ENCODE measurements around the gene HMX1.

Gene HMX1

DNA sequence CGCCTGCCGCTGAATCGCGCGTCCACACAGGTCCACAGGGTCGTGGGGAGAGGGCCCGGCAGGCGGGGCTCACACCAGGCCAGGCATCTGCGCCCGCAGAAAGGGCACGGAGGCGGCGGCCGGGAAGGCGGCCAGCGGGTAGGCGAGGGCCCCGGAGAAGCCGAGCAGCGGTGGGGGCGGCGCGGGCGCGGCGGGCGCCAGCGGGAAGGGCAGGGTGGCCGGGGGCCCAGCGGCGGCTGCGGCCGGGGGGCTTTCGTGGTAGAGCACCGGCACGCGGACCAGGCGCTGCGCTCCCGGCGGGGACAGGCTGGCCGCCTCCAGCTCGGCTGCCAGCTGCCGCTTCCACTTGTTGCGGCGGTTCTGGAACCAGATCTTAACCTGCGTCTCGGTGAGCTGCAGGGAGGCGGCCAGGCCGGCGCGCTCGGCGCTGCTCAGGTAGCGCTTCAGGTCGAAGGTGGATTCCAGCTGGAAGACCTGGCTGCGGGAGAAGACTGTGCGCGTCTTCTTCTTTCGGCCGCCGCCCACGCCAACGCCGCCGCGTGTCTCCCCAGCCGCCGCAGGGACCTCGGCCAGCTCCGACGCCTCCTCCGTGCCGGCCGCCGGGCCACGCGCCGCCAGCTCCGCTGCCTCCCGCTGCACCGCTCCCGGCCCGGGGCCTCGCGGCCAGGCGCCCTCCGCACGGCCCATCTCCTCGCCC, 3.9 kb downstream of the HMX1 start:
- no peak for DNase-seq

DNA sequence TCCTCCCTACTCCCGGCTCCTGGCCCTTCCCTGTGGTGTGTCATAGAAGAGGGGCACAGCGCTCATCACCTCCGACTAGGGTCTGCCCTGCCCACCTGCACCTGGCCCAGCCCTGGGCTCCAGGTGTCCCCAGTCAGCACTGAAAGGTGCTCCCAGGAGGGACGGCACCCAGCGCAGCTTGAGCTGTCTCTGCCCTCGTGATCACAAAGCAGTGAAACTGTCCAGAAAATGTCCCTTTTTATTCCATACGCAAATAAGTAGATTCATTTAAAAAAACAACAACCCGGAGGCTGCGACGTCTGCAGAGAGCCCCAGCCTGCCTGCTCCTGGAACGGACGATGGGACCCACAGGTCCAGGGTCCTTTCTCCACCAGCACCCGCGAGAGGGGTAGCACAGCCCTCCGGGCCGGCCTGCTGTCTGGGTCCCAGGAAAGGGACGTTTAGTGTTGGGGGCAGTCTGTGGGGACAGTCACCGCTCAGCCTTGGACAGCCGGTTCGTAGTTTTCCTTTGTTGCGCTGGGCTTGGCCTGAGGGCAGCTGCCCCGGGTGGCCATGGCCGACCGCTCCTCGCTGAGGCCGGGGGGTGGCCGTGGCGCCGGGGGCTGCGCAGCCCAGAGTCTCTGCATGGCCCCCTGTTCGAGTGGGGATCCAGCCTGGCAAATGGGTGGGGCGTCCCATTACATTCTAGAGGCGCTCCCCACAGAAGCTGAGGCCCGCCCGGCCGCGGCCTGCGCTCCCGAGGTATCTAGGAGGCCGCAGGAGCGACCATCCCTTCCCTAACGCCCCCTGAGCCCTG, 4.6 kb downstream of the HMX1 start:
- no peak for DNase-seq

GRCh38 chr4:8866421-8866820, 5.2 kb downstream of the HMX1 start:
- DNase-seq = no peak

DNA sequence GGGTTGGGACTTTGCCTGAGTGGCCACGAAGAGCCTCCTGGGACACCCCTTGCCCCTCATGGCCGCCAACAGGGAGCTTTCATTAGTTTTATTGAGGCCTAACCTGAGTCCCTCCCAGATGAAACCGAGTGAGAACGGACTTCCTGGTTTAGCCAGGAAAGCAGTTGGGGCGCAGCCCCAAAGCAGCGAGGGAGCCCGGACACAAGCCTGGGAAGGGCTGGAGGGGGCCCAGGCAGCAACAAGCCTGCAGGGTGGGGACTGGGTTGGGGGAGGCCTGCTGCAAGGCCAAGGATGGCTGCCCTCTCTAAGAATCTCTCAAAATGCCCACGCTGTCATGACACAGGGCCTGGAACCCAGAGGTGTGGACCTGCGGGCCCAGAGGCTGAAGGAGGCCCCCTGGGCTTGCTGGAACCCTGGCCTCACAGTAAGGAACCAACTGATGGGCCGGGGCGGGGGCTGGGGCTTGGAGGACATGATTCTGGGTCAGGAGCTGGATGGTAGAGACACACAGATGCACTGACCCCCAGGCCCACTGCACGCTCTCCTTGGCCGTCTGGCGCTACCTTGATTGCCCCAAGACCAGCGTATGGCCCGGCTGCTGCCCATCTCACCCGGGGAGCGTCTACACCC, 5.8 kb downstream of the HMX1 start:
- no peak for DNase-seq

DNA sequence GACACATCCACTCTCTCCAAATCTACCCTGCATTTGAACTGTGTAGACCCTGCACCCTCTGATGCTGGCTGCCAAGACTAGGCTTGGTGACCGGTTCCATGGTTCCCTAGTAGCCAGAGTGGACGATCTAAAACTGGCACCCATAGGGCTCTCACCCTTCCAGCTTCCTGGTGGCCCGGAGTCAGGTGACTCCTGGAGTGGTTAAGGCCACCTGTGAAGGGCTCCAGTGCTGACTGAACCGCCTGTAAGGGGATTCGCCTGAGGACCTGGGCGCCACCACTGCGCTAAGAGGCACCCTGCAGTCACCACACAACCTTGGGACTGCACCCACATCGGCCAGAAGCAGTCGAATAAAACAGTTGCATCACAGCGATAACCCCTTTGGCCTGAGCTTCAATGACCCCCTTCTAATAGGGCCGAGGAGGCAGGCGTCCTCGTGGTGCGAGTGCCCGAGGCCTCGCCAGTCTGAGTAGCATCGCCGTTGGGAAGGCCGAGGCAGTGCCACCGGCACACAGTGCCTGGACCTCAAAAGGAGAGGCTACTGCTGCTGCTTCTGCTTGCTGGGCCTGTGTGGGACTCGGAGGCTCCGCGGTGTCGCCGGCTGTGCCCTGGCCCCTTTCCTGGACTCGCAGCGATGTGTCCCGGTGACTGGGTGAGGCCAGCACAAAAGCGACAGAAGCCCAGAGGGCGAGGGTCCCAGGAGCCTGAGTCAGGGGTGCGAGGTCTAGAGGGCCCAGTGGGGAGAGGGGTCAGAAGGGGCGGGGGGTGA, 6.5 kb downstream of the HMX1 start:
- DNase-seq = no peak

DNA sequence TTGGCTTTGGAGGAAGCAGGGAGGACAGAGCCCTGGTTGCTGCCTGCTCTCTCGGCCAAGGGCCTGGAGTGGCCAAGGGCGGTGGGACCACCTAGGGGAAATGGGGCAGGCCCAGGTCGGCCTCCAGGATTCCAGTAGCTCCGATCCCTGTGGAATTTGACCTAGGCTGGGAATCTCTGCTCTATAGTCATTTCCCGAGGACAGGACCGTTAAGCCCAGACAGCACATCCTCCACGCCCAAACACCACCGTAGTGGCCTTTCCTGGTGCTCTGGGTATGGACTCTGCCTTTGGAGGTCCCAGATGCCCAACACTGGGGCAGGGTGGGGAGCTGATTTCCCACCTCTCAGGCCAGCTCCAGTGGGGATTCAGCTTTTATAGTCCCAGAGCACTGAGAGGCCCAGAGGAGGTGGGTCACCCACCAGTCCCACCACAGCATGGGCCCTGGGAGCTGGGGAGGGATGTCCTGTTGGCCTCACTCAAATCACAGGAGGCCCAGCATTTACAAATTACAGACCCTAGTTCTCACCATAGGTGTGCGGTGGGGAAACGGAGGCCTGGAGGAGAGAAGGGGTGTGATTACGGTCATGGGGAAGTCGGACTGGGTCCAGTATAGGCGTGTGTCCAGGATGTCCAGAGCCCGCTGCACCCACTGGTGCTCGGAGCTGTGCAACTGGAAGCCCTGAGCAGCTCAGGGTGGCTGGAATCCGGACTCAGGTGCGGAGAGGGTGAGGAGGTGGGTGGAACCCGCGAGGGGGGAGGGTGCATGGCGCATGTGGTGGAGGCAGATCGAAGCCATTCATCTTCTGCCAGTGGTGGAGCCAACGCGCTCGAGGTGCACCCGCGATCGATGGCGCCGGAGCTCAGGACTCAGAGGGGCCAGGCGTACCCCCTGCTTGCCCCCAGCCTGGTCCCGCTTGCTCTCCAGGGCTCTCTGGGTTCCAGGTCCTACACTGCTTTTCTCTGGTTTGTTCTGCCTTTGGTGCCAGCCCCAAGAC, 7.7 kb downstream of the HMX1 start:
- no peak for DNase-seq

DNA sequence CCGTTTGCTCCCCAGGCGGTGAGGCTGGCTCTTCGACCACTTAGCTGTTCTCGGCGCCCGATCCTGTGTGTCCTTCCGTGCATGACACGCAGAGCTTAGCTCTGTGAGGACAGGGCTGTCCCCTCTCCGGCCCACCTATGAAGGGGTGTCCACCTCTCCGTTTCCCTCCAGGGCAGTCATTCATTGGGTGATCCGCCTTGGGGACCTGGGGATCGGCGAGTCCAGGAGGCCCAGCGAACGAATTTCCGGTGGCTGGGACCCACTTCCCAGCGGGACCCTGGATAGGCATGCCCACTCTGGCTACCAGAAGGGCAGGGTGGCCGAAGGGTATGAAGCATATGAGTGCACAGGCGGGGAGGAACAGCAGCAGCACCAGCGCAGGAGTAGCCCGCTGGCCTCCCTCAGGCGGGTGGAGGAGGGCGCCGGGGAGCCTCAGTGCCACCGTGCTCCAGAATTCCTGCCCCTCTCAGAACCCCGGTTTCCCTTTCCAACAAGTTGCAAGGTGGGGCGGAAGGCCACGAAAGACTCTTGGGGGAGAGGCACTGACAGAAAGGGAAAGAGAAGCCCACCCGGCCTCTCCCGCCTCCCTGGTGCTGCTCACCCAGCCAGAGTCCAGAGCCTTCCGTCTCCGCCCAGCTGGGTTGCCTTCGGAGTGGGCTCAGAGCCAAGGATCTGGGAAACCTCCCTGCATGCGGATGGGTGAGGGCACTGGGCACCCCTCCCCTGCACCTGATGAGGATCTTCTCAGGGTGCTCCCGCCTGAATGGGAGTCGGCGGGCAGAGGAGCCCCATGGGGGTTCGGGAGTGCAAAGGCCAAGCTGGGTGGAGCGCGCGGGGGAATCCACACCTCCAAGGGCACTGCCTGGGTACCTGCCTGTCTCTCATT, 8.6 kb downstream of the HMX1 start:
- no peak for DNase-seq

DNA sequence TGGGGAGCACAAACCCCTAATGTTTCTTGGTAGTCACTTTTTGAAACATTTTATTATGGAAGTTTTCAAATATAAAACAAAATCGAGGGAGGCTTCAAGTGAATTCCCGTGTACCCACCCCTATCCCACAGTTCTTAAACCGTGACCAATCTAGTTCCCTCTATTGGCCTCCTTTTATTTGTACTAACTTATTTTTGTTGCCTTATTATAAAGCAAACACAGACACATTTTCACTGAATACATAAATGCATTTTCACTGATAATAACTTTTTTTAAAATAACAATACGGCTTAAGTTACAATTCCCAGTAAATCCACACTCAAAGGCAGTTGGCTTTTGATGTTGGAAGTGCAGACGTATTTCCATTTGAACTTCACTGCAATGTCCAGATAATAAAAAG, 9.3 kb downstream of the HMX1 start:
- DNase-seq = no peak

DNA sequence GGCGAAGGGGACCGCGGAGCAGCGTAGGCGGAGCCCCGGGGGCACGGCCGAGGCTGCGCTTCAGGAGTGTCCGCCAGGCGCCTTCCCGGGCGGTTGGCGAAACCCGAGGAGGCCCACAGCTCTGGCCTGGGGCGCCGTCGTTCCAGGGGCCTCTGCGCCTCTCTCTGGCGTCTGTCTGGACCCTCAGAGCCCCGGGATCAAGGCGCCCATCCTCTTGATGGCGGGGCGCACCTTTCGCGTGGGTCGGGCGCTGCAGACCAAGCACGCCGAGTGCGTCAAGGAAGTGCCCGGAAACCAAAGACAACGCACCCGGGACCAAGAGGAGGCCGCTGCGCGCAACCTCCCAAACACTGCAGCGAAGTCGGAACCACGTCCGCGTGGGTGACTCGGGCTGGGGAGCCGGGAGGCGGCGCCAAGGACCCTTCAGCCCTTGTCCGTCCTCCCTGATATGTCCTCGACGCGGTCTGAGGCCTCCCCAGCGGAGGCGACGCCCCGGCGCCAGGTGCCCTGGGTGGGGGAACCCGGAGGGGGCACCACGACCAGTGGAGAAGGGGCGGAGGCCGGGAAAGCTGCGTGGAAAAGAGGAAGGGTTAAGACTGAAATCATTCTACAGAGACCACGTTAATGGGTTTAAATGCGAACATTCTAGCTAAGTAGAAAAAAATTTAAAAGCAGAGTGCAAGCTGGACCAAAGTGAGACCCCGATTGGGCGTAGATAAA, 9.9 kb downstream of the HMX1 start:
- DNase-seq = no peak

DNA sequence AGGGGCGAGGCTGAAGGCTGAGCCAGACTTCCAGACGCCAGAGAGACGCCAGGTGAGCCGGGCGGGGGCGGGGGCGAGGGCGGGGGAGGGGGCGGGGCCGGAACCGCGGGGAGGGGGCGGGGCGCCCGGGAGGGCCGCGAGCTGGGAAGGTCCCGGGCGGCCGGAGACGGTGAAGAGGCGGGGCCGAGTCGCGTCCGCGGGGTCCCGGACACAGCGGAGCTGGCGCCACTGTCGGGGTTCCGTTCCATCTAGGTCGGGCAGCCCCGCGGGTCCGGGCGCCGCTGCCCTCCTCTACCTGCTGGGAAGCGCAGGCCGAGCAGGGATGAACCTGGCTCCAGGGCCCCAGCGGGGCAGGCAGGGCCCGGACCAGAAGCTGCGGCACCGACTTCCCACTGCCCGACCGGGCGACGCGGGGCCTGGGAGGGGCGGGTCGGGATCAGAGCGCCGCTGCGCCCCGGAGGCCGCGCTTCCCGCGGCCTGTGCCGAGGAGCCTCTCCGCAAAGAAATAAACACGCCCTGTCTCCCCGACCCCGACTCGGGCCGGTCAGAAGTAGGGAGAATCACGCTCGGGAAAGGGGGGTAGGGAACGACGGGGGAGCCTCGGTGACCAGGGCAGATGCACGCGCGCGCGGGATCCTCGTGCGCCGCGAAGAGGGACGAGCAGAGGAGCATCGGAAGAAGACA, 10.6 kb downstream of the HMX1 start:
- DNase-seq = no peak

DNA sequence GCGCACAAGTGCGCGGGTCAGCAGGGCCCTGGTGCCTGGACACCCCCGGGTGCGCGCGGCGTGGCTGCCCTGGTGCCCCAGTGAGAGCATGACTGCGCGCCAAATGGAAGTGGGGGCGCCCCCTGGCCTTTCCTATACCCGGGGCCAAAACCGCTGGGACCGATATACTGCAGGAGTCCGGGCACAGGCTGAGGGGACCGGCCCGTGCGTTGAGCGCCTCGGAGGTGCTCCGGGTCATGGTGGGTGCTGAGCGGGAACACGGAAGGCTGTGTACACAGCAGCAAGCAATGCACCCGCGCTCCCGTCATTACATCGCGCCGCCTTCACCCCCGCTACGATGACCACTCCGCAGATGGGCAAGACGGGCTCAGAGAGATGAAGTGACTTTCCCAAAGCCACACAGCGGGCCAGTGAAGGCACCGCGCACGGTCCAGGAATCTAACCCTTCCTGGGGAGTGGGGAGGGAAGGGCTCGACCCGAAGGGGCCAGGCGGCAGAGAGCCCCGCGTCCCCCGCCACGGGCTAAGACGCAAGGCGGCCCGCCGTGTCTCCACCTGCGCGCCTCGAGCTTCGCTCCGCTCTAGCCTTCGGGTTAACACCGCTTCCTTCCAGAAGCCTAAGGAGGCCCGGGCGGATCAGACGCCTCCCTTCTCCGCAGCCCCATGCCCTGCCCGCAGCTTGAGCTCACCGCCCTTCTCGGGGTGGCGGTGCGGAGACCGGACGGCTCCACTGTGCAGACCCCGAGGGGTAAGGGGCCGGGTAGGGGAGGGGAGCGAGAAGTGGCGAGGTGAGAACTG, 11.3 kb downstream of the HMX1 start:
- DNase-seq = no peak

DNA sequence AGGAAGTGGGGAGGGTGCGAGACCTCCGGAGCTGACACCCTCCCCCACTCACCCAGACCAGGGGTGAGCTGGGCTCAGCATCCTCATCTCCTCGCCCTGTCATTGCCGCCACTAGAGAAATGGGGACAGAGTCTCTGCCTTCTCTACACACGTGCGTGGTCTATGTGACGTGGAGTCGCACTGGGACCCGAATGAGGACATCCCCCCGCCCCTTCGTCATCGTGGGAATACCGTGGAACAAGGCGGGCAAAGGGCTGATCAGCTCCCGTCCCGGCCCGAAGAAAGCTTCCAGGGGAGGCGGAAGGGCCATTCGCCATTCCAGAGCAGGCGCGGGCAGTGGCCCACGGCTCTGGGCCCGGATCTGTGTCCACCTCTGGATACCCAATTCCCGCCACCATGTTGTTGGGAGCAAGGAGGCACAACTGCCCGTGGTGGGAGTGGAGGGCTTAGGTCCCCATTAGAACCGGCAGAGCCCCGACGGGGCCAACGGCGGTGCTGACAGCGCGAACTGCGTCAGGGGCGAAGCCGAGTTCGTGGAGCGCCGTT, 12.0 kb downstream of the HMX1 start:
- no peak for DNase-seq

DNA sequence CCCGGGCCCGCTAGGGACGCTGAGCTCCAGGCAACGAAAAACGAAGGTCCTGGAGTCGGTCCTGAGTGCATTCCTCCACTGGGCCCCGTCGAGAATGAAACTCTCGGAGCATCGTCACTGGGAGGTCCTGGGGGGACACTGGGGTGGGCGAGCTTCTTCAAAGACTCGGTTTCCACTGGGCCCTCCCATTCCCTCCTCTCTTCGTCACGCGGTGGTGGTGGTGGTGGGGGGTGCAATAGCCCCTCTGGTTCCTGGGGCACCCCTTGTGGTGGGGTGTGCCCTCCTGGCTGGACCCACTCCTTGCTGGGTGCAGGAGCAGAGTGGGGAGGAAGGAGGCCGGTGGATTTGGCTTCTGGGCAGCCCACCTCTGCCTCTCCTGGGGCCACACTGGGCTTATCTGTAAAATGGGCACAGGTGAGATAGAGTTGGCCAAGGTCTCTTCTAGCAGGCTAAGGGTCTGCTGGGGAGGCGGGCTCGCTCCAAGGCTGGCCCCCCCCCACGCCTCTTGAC, 12.9 kb downstream of the HMX1 start:
- no peak for DNase-seq

GRCh38 chr4:8857766-8858700, 13.6 kb downstream of the HMX1 start:
- no peak for DNase-seq

GRCh38 chr4:8856835-8857621, 14.6 kb downstream of the HMX1 start:
- DNase-seq = no peak

GRCh38 chr4:8855818-8856245, 15.8 kb downstream of the HMX1 start:
- no peak for DNase-seq

Measured in NCI-H1694 (cell line).